NCI-H2081 treated with DMSO at 0.1 percent for 48 hours (cell line): ENCODE results near the gene ANKRD45.
"Not testable (repeated sequence)": the region's sequence is repeated elsewhere in the genome, so short reads cannot be mapped to it uniquely, and the experiment has no call there.

ENCODE experiments used
- DNase-seq: peaks from one replicate; lab custom pipeline; 2025; lab: John Stamatoyannopoulos, UW

The ANKRD45 gene, protein sequence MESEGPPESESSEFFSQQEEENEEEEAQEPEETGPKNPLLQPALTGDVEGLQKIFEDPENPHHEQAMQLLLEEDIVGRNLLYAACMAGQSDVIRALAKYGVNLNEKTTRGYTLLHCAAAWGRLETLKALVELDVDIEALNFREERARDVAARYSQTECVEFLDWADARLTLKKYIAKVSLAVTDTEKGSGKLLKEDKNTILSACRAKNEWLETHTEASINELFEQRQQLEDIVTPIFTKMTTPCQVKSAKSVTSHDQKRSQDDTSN

DNA sequence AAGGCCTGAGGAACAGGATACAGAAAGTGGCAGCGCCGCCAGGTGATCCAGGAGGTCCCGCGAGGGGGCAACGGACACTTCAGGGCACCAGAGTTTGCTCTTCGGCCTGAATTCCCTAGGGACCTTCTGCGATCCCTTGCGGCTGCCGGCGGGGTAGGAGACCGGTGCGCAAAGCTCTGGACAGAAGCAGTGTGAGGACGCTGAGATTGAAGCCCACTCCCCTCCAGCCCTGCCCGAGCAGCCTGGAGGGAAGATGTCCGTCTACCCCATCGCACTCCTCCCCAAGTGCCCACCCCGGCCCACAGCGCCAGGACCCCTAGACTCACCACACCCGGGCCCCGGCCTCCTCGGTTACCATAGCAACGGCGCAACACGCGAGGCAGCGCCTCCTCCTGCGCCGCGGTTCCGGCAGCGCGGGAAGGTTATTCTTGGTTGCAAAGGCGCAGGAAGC lies at the start of gene ANKRD45:
TSS of gene ANKRD45 (minus strand) at position 361 of the 451 bp plus-strand sequence. CDS start 10,433 bp downstream, outside the sequence.
- DNase-seq = peak; percentile 23

DNA sequence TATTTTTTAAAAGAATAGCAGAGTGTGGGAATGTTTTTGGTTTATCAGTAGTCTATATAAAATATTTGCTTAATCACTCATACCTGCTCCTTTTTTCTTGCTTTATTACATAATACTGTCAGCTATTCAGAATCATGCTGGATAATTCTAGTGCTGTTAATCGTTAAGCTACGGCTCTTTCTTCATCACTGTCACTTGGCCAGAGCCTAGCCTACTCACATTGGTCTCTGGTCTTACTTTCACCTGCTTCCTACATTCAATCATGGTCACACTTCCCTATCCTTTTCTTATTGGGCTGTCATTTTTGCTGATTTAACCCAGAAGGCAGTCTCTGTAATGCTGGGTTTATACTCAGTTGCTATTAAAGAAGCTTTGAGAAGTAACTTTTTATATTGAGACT lies 47.6 kb upstream of the ANKRD45 start:
- no peak for DNase-seq

DNA sequence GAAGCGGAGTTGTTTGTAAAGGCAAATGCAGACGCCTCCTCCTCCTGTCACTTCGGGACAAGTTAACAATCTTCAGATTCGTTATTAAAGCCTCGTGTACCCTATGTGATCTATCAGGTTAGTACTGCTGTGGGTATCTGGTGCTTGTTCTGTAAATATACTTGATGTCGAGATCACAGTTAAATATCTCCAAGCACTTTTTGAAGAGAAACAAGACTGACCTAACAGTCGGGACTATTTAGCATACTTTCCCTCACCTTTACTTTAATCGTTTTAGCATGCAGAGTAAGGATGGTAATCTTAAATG lies 45.8 kb upstream of the ANKRD45 start:
- DNase-seq = no peak

DNA sequence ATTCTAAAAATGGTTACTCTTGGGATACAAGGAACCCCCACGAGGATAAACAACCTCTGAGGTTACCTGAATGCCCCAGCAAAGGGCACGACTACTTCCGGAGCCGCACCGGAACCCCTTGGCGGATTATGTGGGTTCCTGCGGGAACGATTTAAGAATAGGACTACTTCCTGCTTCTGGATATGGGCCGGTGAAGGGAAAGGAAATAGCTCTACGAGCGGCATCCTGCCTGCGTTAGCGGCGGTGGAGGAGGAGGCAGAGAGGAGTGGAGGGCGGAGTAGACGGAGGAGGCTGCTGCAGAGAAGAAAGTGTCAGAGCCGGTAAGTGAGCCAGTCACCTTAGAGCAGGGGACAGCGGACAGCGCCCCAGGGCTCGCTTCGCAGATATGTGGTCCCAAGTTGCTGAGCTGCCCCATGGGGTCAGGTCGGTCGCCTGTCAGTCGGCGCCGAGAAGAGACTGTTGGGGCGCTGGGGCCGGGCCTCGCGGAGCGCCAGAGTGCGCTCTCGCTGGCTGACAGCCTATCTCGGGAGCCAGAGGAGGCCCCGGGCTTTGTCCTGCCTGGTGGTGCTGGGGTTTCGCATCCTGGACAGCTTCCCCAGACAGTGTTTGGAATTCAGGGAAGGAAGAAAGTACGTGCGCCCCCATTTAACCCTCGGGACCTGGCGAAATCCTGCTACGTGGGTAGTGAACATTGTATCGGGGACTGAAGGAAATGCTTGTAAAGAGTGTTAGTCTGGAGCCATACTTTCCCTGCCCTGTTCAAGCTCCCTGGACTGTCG lies 45.3 kb upstream of the ANKRD45 start, which contains the start of gene KLHL20:
TSS of gene KLHL20 (plus strand) at position 223 of the 779 bp plus-strand sequence. CDS start 1,063 bp downstream, outside the sequence.
- DNase-seq = peak; percentile 87

DNA sequence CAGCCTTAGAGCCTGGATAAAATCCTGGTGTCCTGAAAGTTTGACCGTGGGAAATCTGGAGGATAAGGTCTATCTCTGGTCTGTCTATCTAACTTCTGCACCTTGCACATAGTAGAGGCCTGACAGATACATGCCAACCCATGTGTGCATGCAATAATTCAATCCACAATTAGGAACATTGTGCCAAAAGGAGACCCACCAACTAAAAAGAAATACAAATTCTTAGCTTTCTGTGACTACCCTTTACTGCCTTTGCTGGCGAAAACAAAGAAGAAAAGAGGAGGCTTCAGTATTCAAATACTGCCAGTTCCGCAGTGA lies 44.7 kb upstream of the ANKRD45 start:
- no peak for DNase-seq

DNA sequence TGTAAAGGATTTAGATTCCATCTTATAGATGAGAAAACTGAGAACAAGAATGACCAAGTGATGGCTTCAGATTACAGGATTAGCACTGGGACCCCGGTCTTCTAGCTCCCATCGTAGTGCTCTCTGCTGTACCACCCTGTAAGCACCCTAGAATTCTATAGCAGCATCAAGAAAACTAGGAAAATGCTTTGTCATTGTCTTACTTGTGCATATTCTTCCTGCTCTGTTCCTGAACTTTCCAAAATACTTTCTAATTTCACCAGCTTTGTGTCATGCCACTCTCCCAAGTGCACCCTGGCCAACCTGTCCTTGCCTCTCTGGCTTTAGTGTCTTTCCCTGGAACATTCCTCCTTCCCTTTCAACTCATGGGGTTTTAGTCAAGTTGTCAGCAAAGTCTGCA lies 39.1 kb upstream of the ANKRD45 start:
- DNase-seq = no peak

DNA sequence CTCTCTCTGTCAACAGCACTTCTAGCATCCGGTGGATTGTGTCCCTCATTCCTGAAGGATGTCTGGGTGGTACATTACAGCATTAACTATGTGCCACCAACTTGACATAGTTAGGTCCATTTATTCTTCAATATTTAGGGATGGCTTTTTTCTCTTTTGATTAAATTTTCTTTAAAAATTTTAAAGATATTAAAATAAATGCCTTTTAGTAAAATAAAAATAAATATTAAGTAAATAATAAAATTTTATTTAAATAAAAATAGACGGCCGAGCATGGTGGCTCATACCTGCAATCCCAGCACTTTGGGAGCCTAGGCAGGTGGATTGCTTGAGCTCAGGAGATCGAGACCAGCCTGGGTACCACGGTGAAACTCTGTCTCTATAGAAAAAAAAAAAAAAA lies 35.5 kb upstream of the ANKRD45 start:
- no peak for DNase-seq

DNA sequence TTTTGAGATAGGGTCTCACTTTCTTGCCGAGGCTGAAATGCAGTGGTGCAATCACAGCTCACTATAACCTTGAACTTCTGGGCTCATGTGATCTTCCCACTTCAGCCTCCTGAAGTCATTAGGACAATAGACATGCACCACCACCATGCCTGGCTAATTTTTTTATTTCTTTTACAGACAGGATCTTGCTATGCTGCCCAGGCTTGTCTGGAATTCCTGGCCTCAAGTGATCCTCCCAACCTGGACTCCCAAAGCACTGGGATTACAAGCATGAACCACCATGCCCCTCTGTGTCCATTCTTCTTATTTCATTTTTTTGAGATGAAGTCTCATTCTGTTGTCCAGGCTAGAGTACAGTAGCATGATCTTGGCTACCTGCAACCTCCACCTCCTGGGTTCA lies 33.1 kb upstream of the ANKRD45 start:
- no peak for DNase-seq

DNA sequence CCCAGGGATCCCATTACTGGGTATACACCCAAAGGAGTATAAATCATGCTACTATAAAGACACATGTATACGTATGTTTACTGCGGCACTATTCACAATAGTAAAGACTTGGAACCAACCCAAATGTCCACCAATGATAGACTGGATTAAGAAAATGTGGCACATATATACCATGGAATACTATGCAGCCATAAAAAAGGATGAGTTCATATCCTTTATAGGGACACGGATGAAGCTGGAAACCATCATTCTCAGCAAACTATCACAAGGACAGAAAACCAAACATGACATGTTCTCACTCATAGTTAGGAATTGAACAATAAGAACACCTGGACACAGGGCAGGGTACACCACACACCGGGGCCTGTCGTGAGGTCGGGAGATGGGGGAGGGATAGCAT lies 31.6 kb upstream of the ANKRD45 start:
- DNase-seq = not testable (repeated sequence)

DNA sequence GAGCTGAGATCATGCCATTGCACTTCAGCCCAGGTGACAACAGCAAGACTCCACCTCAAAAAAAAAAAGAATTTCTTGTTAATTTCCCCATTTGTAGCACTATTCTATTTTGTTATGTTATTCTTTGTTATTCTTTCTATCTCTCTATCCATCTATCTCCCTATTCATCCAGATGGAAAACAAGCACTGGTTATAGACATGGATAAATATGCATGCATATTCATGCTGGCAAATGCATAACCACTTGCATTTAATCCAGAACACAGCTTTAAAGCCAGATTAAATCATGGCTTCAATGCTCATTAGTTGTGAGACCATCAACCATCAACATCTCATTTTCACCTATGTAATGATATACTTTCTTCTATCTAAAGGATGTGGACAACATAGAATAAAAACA lies 23.6 kb upstream of the ANKRD45 start:
- no peak for DNase-seq

DNA sequence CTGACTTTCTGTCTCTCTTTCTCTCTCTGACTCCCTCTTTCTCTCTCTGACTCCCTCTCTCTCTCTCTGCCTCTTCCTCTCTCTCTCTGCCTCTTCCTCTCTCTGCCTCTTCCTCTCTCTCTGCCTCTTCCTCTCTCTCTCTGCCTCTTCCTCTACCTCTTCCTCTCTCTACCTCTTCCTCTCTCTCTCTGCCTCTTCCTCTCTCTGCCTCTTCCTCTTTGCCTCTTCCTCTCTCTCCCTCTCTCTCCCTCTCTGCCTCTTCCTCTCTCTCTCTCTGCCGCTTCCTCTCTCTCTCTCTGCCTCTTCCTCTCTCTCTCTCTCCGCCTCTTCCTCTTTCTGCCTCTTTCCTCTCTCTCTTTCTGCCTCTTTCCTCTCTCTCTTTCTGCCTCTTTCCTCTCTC lies 18.6 kb upstream of the ANKRD45 start:
- no peak for DNase-seq

DNA sequence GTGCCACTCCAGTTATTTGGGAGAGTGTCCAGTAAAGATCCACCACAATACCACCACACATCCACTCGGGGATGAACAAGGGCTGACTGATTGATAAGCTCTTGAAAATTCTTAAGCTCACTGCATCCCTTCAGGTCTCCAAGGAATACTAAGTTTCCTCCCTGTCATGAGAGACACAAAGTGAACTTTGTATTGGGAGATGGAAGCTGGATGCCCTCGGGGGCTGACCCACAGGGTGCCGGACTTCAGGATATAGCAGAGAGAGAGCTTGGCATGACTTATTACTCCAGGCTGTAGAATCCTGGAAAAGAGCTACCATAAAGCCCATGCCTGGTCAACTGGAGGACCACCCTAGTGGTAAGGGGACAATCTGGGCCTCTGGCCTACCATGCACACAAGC lies 15.5 kb upstream of the ANKRD45 start:
- not testable (repeated sequence) for DNase-seq

DNA sequence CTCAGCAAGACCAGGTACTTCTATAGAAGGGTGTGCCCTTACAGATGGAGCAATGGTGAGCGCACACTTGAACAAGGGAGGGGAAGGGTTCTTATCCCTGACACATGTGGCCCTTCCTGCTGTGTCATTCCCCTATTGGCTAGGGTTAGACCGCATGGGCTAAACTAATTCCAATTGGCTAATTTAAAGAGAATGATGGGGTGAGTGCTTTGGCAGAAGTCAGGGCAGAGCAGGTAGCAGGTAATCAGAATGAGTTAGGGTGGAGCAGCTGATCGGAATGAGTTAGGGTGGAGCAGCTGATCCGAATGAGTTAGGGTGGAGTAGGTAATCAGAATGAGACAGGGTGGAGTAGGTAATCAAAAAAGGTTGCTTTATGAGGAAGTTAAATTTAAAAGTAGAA lies 14.2 kb upstream of the ANKRD45 start:
- not testable (repeated sequence) for DNase-seq

DNA sequence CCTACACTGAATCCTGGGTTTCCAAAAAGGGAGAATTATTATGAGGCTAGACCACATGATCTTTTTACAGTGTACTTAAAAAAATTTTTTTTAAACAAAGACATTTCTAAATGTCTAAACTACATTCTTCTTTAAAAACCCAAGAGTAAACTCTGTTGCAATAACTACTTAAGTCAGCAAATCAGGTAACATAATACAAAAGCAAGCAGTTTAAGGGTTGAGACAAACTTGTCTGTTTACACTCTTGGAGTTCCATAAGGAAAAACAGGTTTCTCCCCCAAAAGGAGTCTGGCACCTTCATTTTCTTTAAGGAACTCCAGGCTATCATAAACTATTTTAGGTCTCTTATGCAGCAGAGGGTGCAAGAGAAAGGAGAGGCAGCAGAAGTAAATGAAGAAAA lies 12.5 kb upstream of the ANKRD45 start:
- DNase-seq = no peak

DNA sequence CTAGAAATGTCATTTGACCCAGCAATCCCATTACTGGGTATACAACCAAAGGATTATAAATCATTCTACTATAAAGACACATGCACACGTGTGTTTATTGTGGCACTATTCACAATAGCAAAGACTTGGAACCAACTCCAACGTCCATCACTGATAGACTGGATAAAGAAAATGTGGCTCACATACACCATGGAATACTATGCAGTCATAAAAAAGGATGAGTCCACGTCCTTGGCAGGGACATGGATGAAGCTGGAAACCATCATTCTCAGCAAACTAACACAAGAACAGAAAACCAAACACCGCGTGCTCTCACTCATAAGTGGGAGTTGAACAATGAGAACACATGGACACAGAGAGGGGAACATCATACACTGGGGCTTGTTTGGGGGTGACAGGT lies 10.5 kb upstream of the ANKRD45 start:
- not testable (repeated sequence) for DNase-seq

DNA sequence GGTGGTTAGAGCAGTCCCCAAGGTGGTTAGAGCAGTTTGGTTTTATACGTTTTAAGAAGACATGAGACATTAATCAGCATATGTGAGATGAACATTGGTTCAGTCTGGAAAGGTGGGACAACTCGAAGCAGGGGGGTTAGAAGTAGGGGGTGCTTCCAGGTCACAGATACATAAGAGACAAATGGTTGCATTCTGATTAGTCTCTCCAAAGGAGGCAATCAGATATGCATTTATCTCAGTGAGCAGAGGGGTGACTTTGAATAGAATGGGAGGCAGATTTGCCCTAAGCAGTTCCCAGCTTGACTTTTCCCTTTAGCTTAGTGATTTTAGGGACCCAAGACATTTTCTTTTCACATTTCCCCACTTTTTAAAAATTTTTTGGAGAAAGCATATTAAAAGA lies 4.8 kb upstream of the ANKRD45 start:
- DNase-seq = not testable (repeated sequence)

DNA sequence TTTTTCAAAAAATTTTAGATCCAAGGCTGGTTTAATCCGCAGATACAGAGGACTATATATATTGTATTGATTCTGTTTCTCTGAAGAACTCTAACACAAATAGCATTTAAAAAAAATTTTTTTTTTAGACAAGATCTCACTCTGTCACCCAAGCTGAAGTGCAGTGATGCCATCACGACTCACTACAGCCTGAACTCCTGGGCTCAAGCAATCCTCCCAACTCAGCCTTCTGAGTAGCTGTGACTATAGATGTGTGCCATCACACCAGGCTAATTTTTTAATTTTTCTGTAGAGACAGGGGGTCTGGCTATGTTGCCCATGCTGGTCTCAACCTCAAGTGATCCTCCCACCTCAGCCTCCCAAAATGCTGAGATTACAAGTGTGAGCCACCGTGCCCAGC lies 3.0 kb downstream of the ANKRD45 start:
- no peak for DNase-seq

DNA sequence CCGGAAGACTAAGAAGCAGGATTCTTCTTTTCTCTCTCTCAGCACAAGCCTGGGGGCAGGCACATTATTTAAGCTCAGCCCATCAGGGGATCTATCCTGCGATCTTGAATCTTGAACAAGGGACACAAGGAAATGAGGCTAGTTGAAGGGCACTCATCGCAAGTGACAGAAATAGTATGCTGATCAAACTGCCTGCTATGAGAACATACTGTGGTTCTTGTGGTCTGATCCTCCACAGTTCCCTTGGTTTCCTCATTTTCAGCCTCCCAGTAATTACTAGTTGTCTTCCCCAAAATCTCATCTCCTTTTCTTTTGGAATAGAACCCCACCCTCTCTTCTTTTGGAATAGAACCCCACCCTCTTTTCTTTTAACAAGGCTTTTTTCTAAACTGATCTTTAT lies 6.5 kb downstream of the ANKRD45 start:
- no peak for DNase-seq

DNA sequence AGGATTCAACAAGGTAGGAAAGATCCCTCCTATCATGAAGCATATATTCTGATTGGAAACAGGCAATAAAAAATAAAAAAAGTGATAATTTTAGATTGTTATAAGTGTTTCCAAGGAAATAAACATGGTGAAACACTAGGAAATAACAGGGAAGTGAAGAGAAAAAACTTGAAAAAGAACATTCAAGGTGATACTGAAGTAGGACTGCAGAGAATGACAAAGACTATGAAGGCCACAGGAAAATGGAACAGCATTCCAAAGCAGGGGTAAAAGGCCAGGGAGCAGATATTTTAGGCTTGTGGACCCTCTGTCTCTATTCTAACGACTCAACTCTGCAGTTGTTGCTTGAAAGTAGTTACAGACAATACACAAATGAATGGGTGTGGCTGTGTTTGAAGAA lies 7.9 kb downstream of the ANKRD45 start:
- DNase-seq = no peak

DNA sequence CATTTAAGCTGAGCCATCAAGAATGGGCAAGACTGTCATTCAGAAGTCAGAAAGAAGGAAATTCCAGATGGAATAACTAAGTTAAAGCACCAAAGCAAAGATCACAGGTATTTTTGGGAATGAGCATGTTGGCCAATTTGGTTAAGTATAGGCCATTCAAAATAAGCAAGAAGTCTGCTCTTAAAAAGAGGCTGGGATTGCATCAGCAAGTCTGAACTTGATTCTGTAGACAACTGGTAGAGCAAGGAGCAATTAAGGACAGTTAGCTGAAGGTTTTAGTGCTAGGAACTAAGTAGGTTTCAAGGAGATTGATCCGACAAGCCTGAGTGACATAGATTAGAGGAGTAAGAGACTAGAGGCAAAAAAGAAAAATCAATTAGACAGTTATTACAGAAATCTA lies 8.4 kb downstream of the ANKRD45 start:
- no peak for DNase-seq

DNA sequence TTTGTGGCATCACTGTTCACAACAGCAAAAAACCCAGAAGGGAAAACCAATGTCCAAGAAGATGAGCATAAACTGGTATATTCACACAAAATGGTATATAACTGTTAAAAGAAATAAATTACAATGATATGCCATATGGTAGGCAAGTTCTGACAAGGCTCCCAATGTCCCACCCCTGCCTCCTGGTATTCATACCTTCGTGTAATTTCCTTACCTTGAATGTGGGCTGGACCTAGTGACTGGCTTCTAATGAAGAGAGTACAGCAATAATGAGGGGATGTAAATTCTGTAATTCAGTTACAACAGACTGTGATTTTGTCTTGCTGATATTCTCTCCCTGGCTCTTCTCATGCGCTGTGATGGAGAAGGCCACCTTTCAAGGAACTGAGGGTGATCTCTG lies 9.3 kb downstream of the ANKRD45 start:
- DNase-seq = no peak

DNA sequence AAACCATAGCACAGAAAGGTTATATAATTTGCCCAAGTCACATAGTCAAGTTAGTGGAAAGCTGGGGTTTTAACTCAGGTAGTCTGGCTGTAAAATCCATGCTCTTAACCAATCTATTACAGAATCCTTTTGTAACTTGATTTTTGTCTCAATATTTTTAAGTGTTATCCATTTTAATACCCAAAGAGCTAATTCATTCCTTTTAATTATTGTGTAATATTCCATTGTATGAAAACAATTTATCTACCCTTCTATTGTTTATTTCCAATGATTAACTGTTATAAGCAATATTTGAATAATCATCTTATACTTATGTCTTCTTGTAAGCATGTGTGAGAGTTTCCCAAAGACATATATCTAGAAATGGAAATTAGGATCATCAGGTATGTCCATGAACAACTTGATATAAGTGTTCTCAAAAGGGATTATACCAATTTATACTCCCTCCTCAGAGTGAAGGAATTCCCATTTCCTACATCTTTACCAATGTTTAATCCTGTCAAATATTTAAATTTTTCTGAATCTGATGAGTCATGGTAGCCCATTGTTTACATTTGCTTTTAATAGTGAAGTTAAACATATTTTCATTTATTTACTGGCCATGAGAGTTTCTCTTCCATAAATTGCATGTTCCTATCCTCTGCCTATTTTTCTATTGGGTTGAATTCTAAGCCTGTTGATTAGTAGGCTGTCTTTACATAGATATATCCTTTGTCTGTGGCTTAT lies 20.6 kb downstream of the ANKRD45 start:
- no peak for DNase-seq

DNA sequence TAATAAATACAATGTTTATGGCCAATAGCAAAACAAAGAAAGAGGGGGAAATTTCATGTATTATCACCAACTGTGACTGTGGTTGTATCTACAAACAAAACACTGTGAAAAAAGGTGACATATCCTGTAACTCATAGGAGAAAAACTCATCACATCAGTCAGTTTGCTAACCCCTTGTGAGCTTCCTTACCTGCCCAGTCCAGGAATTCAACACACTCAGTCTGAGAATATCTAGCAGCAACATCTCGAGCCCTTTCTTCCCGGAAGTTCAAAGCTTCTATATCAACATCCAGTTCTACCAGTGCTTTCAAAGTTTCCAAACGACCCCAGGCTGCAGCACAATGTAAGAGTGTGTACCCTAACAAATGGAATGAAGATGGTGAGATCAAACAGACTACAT lies 23.0 kb downstream of the ANKRD45 start:
- no peak for DNase-seq
